Retinal pigment epithelial cell (primary cell): Measurements from ENCODE around the gene B9D1.

Experiments
- DNase-seq: peaks from one replicate; pipeline ENCODE4 v3.0.0-alpha.2; 2010; ENCODE audit warnings: low read depth
- H3K4me3 ChIP-seq: 2 replicates; pipeline ENCODE4 v1.5.1; 2011; ENCODE audit warnings: mild to moderate bottlenecking, low read length, control low read depth, moderate library complexity
- CTCF ChIP-seq: conservative IDR thresholded peaks from 2 replicates; pipeline ENCODE4 v1.5.1; 2011; ENCODE audit warnings: low read depth, low read length, control low read depth, inconsistent platforms

Gene B9D1

GRCh38 chr17:19342611-19343255, 19.8 kb downstream of the B9D1 start:
- no peak for DNase-seq
- H3K4me3 ChIP-seq, result no peak overlapping the region
- no peak for TF ChIP-seq CTCF

GRCh38 chr17:19341641-19342610, 20.6 kb downstream of the B9D1 start:
- no peak for DNase-seq
- no peak overlapping the region for H3K4me3 ChIP-seq
- no peak for TF ChIP-seq CTCF

GRCh38 chr17:19341211-19341631, 21.3 kb downstream of the B9D1 start:
- H3K4me3 ChIP-seq, result no peak overlapping the region
- no peak for TF ChIP-seq CTCF

GRCh38 chr17:19339341-19339815, 23.1 kb downstream of the B9D1 start:
- H3K4me3 ChIP-seq, result no peak overlapping the region
- no peak for DNase-seq
- no peak for TF ChIP-seq CTCF

More at GRCh38 chr17:19341211-19341631, 21.3 kb downstream of the B9D1 start:
- DNase-seq, result no peak

GRCh38 chr17:19338031-19338990, 24.2 kb downstream of the B9D1 start:
- peak; percentile 79 for TF ChIP-seq CTCF
- H3K4me3 ChIP-seq, result no peak overlapping the region
- DNase-seq, result peak; percentile 26

- TF ChIP-seq CTCF, result no peak
- H3K4me3 ChIP-seq, result no peak overlapping the region
- no peak for DNase-seq
These were observed 24.9 kb downstream of the B9D1 start for GRCh38 chr17:19337712-19338023.
